ENCODE results near the gene ZHX3. TPM values are rescaled to one million over a fixed set of nuclear protein-coding genes. Genes with fewer than 3 reads are reported as not detected.

ZHX3 gene
- total RNA-seq, 1 donor from 2014 or later = 13.9 TPM

GRCh38 chr20:41249411-41250281, 67.9 kb downstream of the ZHX3 start:
- no peaks in the 10 kb centered on the region for H3K27me3 Mint-ChIP-seq (ENCODE audit: low read depth)
- peak in 1 of 2 experiments; percentile 41 for DNase-seq (ENCODE audit: low spot score in 2 of 2, unreplicated experiment in 2 of 2)
- H3K27ac Mint-ChIP-seq = peak overlapping the region; percentile 81

GRCh38 chr20:41248368-41249024, 69.0 kb downstream of the ZHX3 start:
- Mint-ChIP-seq H3K4me1 (peaks cover 21% of the 10 kb centered on the region), H3K36me3 (no peaks in the 10 kb centered on the region), H3K27ac (peak overlapping the region; percentile 6), H3K4me3 (no peak overlapping the region), H3K27me3 (ENCODE audit: low read depth) (no peaks in the 10 kb centered on the region), H3K9me3 (no peaks in the 10 kb centered on the region)
- no peak for DNase-seq (ENCODE audit: low spot score in 2 of 2, unreplicated experiment in 2 of 2)
- TF ChIP-seq CTCF (IDR thresholded peaks at IDR 0.05; ENCODE audit: unreplicated experiment) = no peak

More at GRCh38 chr20:41249411-41250281, 67.9 kb downstream of the ZHX3 start:
- H3K4me1 Mint-ChIP-seq = peaks cover 21% of the 10 kb centered on the region
- no peaks in the 10 kb centered on the region for H3K9me3 Mint-ChIP-seq
- peak; percentile 27 for TF ChIP-seq CTCF (IDR thresholded peaks at IDR 0.05; ENCODE audit: unreplicated experiment)
- no peak overlapping the region for H3K4me3 Mint-ChIP-seq
- no peaks in the 10 kb centered on the region for H3K36me3 Mint-ChIP-seq

- H3K27me3 Mint-ChIP-seq (ENCODE audit: low read depth) = no peaks in the 10 kb centered on the region
- TF ChIP-seq CTCF (IDR thresholded peaks at IDR 0.05; ENCODE audit: unreplicated experiment) = no peak
- no peaks in the 10 kb centered on the region for H3K9me3 Mint-ChIP-seq
- no peak overlapping the region for H3K4me3 Mint-ChIP-seq
- no peaks in the 10 kb centered on the region for H3K36me3 Mint-ChIP-seq
- peaks cover 21% of the 10 kb centered on the region for H3K4me1 Mint-ChIP-seq
- H3K27ac Mint-ChIP-seq = no peak overlapping the region
- DNase-seq (ENCODE audit: low spot score in 2 of 2, unreplicated experiment in 2 of 2) = no peak
Observed at GRCh38 chr20:41247523-41248367, 69.8 kb downstream of the ZHX3 start.

GRCh38 chr20:41245086-41245707, 72.3 kb downstream of the ZHX3 start:
- Mint-ChIP-seq H3K9me3 (no peaks in the 10 kb centered on the region), H3K4me1 (peaks cover 21% of the 10 kb centered on the region), H3K4me3 (no peak overlapping the region), H3K36me3 (no peaks in the 10 kb centered on the region), H3K27ac (no peak overlapping the region), H3K27me3 (ENCODE audit: low read depth) (no peaks in the 10 kb centered on the region)
- no peak for DNase-seq (ENCODE audit: low spot score in 2 of 2, unreplicated experiment in 2 of 2)
- no peak for TF ChIP-seq CTCF (IDR thresholded peaks at IDR 0.05; ENCODE audit: unreplicated experiment)

- Mint-ChIP-seq H3K27ac (no peak overlapping the region), H3K4me3 (no peak overlapping the region), H3K4me1 (peaks cover under 1% of the 10 kb centered on the region), H3K9me3 (no peaks in the 10 kb centered on the region), H3K27me3 (ENCODE audit: low read depth) (no peaks in the 10 kb centered on the region), H3K36me3 (no peaks in the 10 kb centered on the region)
- no peak for DNase-seq (ENCODE audit: low spot score in 2 of 2, unreplicated experiment in 2 of 2)
- TF ChIP-seq CTCF (IDR thresholded peaks at IDR 0.05; ENCODE audit: unreplicated experiment) = no peak
Observed at GRCh38 chr20:41242807-41243206, 74.7 kb downstream of the ZHX3 start.
